ENCODE measurements around the gene HSPA1B.

- TF ChIP-seq CTCF (IDR thresholded peaks at IDR 0.05) (no peak), ZFX (IDR thresholded peaks at IDR 0.05; ENCODE audit: borderline replicate concordance) (no peak)
Measured at GRCh38 chr6:31815025-31815838, 12.3 kb upstream of the HSPA1B start, which contains the start of the genes HSPA1A and HSPA1L.

Data from 22Rv1 (cell line).